Amygdala (tissue), 56 donors: Measurements from ENCODE around the gene NDUFS7.
"Not testable (repeated sequence)": the region's sequence is repeated elsewhere in the genome, so short reads cannot be mapped to it uniquely, and the experiment has no call there.

Experiments
- DNase-seq, 56 donors: peaks; one replicate each; lab custom pipeline; 2025; lab: John Stamatoyannopoulos, UW

Gene NDUFS7

DNA sequence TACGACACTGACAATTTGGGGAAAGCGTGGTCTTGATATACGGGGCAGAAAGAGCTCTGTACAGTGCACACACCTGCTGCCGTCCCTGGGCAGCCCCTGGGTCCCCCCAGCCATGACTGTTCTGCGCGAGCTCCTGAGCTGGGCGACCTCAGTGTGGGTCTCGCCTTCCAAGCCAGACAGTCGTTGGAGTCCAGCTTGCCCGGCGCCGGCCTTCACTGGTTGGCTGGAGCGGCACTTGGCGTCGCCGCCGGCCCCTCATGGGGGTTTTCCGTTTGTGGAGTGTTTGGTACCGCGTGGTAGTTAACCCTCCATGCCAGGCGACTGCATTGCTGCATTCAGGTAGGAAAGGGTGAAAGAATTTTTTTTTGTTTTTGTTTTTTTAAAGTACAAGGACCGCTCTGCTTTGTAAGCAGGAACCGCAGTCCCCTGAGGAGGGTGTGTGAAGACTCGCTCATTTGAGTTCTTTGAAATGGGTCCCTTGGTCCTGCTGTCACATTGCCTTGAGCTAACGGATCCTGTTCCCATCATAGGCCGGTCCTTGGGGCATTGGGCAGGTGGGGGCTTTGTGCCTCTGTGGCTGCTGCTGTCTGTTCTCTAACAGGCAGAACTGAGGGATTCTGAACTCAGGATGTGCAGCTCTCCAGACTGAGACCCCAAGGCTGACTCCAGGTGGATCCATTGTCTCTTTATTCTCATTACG is 43.7 kb downstream of the NDUFS7 start:
- DNase-seq, result peak in 10 of 56 donors; percentile 22 to 47 (median 30)

DNA sequence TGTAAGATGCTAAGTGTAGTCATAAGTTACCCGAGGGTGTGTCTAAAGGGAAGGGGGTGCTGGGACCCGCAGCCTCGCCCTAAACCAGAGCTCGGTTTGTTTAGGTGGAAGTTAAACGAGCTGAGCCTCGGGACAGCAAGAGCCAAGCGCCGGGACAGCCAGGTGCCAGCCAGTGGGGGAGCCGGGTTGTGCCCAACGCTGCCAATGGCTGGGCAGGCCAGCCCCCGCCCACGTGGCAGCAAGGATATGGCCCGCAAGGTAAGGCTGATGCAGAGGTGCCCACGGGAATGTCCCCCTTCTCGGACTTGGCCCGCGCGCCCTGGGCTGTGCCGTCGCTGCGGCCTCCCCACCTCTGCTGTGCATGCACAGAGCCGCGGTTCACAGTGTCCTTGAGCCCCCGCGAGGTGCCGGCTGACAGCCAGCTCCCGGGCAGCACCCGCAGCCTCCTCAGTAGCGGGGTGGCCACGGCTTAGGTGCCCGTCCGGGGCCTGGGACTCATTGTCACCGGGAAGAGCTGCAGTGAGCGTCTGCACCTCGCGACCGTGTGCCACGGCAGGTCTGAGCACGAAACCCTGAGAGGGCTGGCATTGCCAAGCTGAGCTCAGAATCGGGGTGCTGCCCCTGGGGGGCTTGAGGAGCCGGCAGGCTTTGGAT is 45.2 kb downstream of the NDUFS7 start:
- DNase-seq, result no peak

DNA sequence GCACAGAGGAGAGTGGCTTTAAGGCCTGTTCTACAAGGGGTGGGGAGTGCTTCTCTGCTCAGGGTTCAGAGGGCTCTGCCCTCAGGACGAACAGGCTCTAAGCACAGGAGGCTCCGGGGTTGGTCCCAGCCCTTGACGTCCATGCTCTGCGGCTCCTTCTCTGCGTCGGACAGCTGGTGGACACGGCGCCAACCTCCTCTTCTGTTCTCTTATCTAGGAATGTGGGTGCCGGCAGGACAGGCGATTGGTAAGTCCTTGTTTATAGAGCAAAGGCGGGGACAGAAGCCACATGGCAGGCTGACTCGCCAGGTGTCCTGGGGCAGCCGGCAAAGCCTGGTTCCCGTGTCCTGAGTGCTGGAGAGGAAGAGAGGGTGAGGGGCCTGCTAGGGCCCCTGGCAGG is 46.0 kb downstream of the NDUFS7 start:
- no peak for DNase-seq

DNA sequence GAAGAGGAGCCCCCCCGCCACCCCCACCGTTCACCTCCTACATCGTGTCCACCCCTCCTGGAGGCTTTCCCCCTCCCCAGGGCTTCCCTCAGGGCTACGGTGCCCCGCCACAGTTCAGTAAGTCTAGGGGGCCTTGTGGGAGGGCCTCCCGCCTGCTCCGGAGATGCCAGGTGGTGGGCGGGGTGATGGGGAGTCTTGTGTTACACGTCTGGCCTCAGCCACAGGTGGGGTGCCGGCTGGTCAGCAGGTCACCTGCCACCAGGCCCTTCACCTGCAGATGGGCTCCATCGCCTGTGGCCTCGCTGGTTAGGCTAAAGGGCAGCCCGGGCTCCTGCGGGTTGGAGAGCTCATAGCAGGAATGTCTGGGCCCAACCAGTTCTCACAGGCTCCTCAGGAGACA is 46.5 kb downstream of the NDUFS7 start:
- no peak for DNase-seq

DNA sequence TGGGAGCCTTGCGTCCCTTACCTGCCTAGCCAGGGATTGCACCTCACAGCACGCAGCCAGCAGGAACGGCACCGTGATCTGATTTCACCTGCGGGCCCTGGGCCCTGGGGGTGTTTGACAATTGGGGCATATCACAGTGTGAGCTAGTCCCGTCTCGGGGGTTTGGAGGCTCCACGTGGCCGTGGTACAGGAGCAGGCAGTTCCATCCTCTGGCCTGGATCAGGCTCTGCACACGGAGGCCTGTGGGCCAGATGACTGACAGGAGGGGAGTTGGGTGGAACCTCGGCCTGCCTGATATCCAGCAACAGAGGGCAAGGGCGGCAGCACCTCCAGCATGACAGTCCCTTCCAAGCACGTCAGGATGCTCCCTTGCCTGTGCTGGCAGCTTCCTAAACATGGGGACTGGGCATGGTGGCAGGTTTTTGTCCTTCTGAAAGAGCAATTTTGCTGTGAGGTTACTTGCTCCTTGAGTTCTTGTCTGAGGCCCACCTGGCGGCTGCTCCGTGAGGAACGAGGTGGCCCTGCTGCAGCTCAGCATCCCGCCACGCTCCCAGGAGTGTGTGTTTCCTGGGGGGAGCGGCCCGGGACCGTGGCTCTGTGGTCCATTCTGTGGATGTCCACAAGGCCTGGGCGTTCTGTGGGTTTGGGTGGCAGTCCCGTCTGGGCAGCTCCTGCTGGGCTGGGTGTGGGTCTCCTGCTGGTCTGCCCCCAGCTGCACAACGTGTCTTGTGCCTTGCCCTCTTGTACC is 48.2 kb downstream of the NDUFS7 start:
- no peak for DNase-seq

DNA sequence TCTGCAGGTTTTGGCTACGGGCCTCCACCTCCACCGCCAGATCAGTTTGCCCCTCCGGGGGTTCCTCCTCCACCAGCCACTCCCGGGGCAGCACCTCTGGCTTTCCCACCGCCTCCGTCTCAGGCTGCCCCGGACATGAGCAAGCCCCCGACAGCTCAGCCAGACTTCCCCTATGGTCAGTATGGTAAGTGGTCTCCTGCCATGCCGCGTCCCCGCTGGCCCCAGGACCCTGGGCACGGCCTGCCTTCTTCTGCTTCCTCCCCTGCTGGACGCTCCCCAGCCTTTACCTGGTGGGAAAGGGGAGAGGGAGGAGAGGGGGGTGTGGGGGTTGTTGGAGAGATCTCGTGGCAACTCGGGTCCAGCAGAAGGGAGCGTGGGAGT is 48.8 kb downstream of the NDUFS7 start:
- no peak for DNase-seq

DNA sequence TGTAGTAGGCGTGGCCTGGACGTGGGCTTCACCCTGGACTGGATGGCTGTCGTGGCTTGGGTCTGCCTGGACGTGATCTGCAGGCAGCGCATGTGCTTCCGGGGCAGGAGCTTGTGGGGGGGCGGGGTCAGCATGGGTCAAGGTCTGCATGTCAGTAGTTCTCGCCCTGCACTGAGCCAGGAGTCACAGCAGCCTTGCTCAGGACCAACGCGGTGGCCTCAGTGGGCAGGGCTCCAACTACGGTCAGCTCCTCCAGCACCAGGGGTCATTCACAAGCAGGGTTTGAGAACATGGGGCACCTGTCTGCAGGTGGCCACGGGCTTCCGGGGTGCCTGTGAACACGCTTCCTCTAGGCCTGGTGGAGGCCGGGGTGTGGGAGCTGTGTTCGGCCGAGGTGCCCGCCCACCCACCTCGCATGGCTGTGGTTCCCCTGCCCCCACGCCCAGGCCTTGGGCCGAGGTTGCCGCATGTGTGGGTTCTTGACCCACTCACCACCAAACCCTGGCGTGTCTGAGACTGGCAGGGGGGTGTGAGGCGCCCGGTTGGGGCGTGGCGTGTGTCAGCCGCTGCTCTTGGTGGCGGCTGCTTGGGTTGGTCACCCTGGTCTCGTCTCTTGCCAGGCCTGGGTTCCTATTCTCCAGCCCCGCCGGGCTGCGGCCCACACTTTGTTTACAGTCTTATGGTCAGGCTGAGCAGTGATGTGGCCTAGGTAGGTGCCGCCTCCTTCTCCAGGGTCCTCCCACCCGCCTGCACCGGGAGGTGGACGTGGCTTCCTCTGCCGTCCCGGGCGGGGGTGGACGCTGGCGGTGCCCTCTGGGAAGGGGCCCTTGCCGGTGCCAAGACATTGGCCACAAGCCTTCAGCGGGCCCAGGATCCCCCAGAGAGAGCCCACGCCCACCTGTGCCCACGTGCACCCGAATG is 49.7 kb downstream of the NDUFS7 start:
- DNase-seq, result no peak

DNA sequence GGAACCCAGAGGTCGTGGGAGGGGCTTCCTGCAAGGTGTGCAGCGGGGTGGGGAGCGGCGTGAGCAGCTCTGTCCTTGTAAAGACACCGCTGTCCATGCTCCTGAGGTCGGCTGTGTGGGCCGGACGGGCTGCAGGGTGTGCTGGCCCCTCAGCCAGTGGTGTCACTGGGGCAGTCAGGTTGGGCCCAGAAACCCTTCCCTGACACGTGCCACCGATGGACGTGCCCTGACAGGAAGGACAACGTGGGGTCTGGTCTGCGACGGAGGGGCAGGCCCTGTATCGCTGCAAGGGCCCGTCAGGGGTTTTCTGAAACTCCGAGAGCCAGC is 50.3 kb downstream of the NDUFS7 start:
- DNase-seq, result no peak

DNA sequence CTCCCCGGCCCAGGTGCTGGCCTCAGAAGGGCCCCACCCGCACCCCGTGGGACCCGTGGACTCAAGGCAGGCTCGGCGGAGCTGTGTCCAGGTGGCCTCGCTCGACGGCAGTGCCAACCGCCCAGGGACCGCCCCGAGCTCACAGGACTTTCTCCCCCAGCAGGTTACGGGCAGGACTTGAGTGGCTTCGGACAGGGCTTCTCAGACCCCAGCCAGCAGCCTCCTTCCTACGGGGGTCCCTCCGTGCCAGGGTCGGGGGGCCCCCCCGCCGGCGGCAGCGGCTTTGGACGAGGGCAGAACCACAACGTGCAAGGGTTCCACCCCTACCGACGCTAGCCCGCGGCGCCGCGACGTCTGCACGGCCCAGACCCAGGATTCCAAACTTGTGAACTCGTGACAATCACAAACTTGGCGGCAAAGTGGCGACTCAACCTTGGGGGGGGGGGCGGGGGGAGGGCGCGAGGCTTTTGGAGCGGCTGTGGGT is 50.9 kb downstream of the NDUFS7 start:
- no peak for DNase-seq

DNA sequence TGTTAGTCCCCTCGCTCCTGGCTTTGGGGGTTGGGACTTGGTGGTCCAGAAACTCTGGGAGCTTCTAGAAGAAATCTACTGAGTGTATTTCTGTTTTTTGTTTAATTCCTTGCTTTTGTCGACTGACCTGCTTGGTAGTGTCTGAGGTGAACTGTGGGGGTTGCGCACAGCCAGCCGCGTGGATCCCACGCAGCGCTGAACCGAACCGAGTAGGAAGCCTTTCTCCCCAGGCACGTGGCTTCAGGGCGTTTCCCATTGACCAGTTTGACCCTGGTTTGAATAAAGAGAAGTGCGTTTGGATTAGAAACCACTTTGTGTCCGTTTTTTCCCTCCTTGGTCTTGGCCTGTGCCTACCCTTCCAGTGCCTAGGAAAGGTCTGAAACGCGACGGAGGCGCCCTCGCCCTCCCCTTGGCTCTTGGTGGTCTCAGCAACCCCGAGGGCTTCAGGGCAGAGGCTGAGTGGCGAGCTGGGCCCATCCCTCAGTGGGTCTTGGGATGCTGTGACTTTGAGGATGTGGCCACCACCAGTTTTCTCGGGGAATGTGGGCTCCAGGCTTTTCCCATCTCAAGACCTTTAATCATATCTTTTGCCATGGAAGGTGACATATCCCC is 51.8 kb downstream of the NDUFS7 start:
- no peak for DNase-seq

DNA sequence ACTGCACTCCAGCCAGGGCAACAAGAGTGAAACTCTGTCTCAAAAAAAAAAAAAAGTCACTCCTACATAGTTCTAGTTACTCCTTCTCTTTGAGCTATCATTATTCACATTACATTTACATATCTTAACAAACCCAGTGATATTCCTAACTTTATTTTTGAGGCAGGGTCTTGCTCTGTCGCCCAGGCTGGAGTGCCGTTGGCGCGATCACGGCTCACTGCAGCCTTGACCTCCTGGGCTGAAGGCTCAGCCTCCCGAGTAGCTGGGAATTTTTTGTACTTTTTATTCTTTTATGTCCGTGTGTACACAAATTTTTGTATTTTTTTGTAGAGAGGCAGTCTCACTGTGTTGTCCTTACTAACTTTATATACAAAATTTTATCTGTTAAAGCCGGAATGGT is 53.9 kb downstream of the NDUFS7 start:
- no peak for DNase-seq

DNA sequence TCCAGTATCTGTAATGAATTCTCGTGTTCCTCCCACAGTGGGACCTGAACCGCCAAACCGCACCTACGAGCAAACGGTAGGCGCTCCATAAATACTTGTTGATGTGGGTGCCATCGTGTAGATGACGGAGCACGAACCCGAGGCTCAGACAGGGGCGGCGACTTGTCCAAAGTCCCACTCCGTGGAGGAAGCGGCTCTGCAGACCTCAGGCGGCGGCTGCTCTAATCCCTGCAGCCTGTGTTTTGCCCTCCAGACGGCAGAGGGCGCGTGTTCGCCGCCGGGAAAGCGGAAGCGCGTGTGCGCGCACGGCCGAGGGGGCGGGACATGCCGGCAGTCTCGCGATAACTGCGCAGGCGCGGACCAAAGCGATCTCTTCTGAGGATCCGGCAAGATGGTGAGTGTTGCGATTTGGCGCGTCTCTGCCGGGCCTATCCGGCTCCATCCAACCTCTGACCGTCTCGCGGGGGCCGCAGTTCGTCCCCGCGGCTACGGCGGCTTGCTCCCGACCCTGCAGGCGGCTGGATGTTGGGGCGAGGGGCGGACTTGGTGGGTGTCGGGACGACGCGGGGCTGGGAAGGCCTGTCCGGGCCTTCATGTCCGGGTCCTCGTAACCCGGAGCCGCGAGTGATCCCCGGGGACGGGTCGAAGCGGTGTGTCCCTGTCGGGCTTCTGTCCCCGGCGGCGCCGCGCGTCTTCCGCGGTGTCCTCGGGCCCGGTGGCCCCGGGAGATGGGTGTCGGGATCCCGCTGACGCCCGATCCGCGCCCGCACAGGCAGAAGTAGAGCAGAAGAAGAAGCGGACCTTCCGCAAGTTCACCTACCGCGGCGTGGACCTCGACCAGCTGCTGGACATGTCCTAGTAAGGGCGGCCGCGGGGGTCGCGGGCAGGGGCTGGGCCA is 54.6 kb downstream of the NDUFS7 start, which contains the start of gene RPS15:
Gene RPS15, plus strand, starts transcription at position 362 of the 898 bp plus-strand sequence. Its CDS starts 30 bp downstream, at position 392.
- DNase-seq, result peak; percentile 48 to 95 (median 86)

DNA sequence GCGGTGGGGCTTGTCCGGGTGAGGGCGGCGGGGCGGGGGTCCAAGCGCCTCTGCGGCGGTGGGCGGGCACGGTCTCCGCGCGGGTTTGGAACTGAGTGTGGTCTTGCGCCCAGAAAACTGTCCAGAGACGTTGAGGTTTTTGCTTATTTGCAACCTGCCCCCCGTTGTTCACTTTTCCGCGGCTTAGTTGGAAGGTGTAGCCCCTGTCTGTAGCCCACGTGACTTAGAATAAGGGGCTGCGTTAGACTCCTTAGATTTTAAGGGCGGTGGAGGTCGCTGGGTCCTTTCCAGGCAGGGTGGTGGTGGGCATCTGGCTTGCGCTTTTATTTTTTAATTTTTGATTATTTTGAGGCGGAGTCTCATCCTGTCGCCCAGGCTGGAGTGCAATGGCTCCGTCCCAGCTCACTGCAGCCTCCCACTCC is 55.2 kb downstream of the NDUFS7 start:
- no peak for DNase-seq

DNA sequence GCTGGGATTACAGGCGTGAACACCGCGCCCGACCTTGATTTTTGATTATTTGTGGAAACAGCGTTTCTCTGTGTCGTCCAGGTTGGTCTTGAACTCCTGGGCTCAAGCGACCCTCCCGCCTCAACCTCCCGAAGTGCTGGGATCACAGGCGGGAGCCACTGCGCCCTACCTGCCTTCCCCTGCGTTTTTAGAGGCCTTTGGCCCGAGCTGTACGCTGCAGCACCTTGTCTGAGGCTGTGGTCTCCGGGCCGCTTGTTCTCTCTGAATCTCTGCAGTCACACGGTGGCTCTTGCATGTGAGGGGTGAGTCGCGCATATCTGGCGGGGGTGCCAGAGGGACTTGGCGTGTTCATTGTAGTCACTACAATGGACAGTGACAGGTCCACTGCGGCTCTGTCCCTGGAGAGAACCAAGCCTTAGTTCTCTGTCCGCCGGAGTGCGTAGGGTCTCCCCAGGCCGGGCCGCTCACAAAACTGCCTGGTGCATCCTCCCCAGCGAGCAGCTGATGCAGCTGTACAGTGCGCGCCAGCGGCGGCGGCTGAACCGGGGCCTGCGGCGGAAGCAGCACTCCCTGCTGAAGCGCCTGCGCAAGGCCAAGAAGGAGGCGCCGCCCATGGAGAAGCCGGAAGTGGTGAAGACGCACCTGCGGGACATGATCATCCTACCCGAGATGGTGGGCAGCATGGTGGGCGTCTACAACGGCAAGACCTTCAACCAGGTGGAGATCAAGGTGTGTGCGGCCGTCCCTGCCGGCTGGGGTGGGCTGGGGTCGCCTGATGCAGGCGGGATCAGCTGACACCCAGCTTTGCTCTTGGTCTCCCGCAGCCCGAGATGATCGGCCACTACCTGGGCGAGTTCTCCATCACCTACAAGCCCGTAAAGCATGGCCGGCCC is 56.1 kb downstream of the NDUFS7 start:
- not testable (repeated sequence) for DNase-seq

DNA sequence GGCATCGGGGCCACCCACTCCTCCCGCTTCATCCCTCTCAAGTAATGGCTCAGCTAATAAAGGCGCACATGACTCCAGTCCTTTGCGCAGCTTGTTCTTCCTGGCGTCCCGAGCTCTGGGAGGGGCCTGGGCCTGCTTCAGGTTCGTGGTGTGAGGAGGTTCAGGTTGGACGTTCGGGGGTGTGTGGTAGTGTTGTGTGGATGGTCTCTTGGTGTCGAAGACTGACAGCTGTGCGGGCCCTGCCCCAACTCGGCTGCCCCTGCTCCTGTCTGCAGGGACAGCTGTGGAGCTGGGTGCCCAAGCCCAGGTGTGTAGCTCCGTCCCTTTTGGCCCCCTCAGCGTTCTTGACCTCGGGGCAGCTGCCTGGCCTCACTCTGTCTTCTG is 56.7 kb downstream of the NDUFS7 start:
- DNase-seq, result no peak

DNA sequence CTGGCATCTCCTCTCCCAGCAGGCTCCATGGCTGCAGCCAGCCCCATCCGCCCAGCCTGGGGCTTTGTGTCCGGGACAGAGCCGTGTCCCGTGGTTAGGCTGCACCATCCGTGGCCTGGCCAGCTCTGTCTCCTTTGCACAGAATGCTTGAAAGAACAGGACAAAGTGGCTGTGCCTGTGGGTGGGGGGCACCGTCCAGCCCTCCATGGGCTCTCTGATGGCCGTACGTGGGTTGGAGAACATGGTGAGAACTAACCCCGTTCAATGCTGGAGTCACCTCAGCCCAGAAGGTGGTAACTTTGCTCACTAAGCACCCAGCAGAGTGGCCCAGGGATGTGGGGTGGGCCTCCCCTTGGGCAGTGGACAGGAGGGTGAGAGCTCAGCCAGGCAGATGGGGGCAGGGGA is 57.3 kb downstream of the NDUFS7 start:
- no peak for DNase-seq

DNA sequence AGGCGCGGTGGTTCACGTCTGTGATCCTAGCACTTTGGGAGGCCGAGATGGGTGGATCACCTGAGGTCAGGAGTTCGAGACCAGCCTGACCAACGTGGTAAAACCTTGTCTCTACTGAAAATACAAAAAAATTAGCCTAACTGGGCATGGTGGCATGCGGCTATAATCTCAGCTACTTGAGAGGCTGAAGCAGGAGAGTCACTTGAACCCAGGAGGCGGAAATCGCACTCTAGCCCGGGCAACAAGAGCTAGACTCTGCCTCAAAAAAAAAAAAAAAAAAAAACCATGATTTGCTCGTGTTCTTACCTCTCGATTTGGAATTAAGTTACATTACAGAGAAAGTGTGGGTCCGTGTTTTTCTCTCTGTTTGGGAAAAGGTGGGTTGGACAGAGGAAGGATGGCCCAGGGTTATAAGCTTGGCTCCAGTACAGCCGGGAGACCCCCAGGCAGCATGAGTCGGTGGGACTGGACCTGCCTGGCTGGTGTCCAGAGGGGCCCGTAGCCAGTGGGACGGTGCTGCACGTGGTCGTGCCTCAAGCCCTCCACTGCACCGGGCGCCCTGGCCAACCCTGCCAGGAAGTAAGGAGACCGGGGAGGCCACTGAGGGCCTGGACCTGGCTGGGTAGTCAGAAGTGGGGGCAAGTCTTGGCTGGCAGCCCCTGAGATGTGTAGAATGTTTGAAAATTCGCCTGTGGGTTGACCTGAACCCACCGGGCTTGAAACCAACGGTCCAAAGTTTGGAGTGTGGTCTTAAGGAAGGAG is 58.2 kb downstream of the NDUFS7 start:
- no peak for DNase-seq
